WTC11 (cell line): ENCODE data around the gene LRRC32. TPM values are rescaled to one million over a fixed set of nuclear protein-coding genes. Genes with fewer than 3 reads are reported as not detected.

ENCODE experiments used
- ATAC-seq: fragments of 200-7000 bp; cut with Tn5 transposase; 2 replicates; pipeline ENCODE4 v1.10.0; 2021; ENCODE audit warnings: mild to moderate bottlenecking, moderate library complexity
- CTCF ChIA-PET: fragments of 300-600 bp; sonication (Branson Sonifier 250); formaldehyde crosslinking; loops from one replicate; lab custom pipeline; 2021; ENCODE audit warnings: antibody characterized with exemption; lab: Charles Lee
- POLR2A ChIA-PET: fragments of 350-600 bp; sonication (Branson Sonifier 250); formaldehyde crosslinking; loops from one replicate; lab custom pipeline; 2021; ENCODE audit warnings: antibody characterized with exemption; lab: Charles Lee
- DNase-seq: peaks from one replicate; pipeline ENCODE4 v3.0.0; 2021; ENCODE audit warnings: low spot score
- H3K27ac Mint-ChIP-seq: 2 replicates; pipeline ENCODE4 v1.8.0; 2021; ENCODE audit warnings: mixed read lengths
- H3K27me3 Mint-ChIP-seq: 2 replicates; pipeline ENCODE4 v1.8.0; 2021; ENCODE audit warnings: low read depth, mild to moderate bottlenecking, moderate library complexity, mixed read lengths
- H3K36me3 Mint-ChIP-seq: 2 replicates; pipeline ENCODE4 v1.8.0; 2021; ENCODE audit warnings: mixed read lengths
- H3K4me1 Mint-ChIP-seq: 2 replicates; pipeline ENCODE4 v1.8.0; 2022; ENCODE audit warnings: mixed read lengths
- H3K4me3 Mint-ChIP-seq: 2 replicates; pipeline ENCODE4 v1.8.0; 2021; ENCODE audit warnings: mild to moderate bottlenecking, moderate library complexity, mixed read lengths
- H3K9me3 Mint-ChIP-seq: 2 replicates; pipeline ENCODE4 v1.8.0; 2021; ENCODE audit warnings: mixed read lengths
- ARID4B ChIP-seq: sonication (generic); formaldehyde crosslinking; IDR thresholded peaks from 2 replicates; pipeline ENCODE4 v1.8.0; 2023; ENCODE audit warnings: missing genetic modification reagents, mild to moderate bottlenecking, borderline replicate concordance
- GABPB1 ChIP-seq: sonication (generic); formaldehyde crosslinking; IDR thresholded peaks from 2 replicates; pipeline ENCODE4 v1.8.1; 2023; ENCODE audit warnings: mild to moderate bottlenecking, missing genetic modification reagents
- GTF2I ChIP-seq: fragments of 250-450 bp; sonication (Bioruptor Pico); conservative IDR thresholded peaks from 2 replicates; pipeline ENCODE4 v1.4.0; 2021; ENCODE audit warnings: mild to moderate bottlenecking
- JAZF1 ChIP-seq: fragments of 250-450 bp; sonication (Bioruptor Pico); IDR thresholded peaks from 2 replicates; pipeline ENCODE4 v1.9.0; 2021; ENCODE audit warnings: moderate library complexity, mild to moderate bottlenecking, inconsistent platforms
- JUN ChIP-seq: sonication (generic); formaldehyde crosslinking; IDR thresholded peaks from 2 replicates; pipeline ENCODE4 v1.8.0; 2023; ENCODE audit warnings: mild to moderate bottlenecking, missing genetic modification reagents
- NR1H2 ChIP-seq: sonication (generic); formaldehyde crosslinking; IDR thresholded peaks from 2 replicates; pipeline ENCODE4 v1.9.0; 2021; ENCODE audit warnings: mild to moderate bottlenecking, moderate library complexity, missing genetic modification reagents
- NR2C2 ChIP-seq: sonication (generic); formaldehyde crosslinking; IDR thresholded peaks from 2 replicates; pipeline ENCODE4 v1.8.0; 2022; ENCODE audit warnings: mild to moderate bottlenecking, missing genetic modification reagents
- ZBTB21 ChIP-seq: sonication (generic); formaldehyde crosslinking; IDR thresholded peaks from 2 replicates; pipeline ENCODE4 v1.8.1; 2023; ENCODE audit warnings: mild to moderate bottlenecking, missing genetic modification reagents, borderline replicate concordance
- ZNF121 ChIP-seq: sonication (generic); formaldehyde crosslinking; IDR thresholded peaks from 2 replicates; pipeline ENCODE4 v1.8.0; 2023; ENCODE audit warnings: missing genetic modification reagents
- total RNA-seq: library from RNA; stranded (reverse); gene quantifications from 3 replicates; pipeline ENCODE4 v1.2.3, GENCODE V29; 2021
- TF ChIP-seq, protein P1 (sequence below): fragments of 250-450 bp; sonication (Bioruptor Pico); IDR thresholded peaks from 2 replicates; pipeline ENCODE4 v1.9.0; 2021; ENCODE audit warnings: mild to moderate bottlenecking
- TF ChIP-seq, protein P2 (sequence below): sonication (generic); formaldehyde crosslinking; IDR thresholded peaks from 2 replicates; pipeline ENCODE4 v1.8.1; 2023; ENCODE audit warnings: mild to moderate bottlenecking, missing genetic modification reagents, borderline replicate concordance
- TF ChIP-seq, protein P3 (sequence below): sonication (generic); formaldehyde crosslinking; IDR thresholded peaks from 2 replicates; pipeline ENCODE4 v1.8.1; 2023; ENCODE audit warnings: mild to moderate bottlenecking, missing genetic modification reagents, moderate library complexity
- TF ChIP-seq, protein P4 (sequence below): fragments of 250-450 bp; sonication (Bioruptor Pico); IDR thresholded peaks from 2 replicates; pipeline ENCODE4 v1.9.0; 2021; ENCODE audit warnings: moderate library complexity, mild to moderate bottlenecking, inconsistent platforms, borderline replicate concordance
- TF ChIP-seq, protein P5 (sequence below): sonication (generic); formaldehyde crosslinking; IDR thresholded peaks from 2 replicates; pipeline ENCODE4 v1.8.1; 2022; ENCODE audit warnings: low read depth, missing genetic modification reagents, borderline replicate concordance
- TF ChIP-seq, protein P6 (sequence below): fragments of 200-600 bp; IDR thresholded peaks from 2 replicates; pipeline ENCODE4 v1.8.0; 2022; ENCODE audit warnings: antibody characterized with exemption

The LRRC32 gene
- total RNA-seq, 1 experiment from 2014 or later = 0.74 TPM

DNA sequence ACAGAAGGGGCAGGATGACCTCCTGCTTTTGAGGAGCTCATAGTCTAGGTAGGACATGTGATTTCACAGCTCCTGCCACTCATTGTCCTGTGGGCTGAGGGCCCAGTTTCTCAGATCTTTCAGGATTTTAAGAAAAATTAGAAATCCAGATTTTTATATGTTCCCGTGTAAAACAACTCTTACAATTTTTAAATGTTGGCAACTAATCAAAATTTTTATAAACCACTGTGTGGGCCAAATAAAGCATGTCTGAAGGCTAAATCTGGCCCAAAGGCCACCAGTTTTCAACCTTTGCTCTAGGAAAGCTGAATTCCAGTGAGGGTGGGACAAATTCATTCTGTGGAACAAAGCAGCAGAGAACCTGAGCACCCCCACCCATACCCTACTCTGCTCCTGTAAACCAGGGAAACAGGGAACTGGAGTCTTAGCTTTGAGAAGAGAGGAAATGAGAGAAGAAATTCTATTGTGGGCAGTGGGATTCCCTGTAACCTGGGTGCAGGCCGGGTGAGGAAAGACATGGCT is 20.6 kb downstream of the LRRC32 start:
- H3K9me3 Mint-ChIP-seq = peaks cover 17% of the 10 kb centered on the region
- no peak for ATAC-seq
- peaks cover 2% of the 10 kb centered on the region; the same call in 1 of the 2 replicates for H3K36me3 Mint-ChIP-seq
- no peak overlapping the region for H3K27ac Mint-ChIP-seq
- no peak for TF ChIP-seq ZBTB21 (CRISPR knock-in tag)
- TF ChIP-seq, protein P1, sequence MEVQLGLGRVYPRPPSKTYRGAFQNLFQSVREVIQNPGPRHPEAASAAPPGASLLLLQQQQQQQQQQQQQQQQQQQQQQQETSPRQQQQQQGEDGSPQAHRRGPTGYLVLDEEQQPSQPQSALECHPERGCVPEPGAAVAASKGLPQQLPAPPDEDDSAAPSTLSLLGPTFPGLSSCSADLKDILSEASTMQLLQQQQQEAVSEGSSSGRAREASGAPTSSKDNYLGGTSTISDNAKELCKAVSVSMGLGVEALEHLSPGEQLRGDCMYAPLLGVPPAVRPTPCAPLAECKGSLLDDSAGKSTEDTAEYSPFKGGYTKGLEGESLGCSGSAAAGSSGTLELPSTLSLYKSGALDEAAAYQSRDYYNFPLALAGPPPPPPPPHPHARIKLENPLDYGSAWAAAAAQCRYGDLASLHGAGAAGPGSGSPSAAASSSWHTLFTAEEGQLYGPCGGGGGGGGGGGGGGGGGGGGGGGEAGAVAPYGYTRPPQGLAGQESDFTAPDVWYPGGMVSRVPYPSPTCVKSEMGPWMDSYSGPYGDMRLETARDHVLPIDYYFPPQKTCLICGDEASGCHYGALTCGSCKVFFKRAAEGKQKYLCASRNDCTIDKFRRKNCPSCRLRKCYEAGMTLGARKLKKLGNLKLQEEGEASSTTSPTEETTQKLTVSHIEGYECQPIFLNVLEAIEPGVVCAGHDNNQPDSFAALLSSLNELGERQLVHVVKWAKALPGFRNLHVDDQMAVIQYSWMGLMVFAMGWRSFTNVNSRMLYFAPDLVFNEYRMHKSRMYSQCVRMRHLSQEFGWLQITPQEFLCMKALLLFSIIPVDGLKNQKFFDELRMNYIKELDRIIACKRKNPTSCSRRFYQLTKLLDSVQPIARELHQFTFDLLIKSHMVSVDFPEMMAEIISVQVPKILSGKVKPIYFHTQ (CRISPR knock-in tag) = no peak
- TF ChIP-seq JUN (CRISPR knock-in tag) = no peak
- no peak for TF ChIP-seq GABPB1
- no peak for TF ChIP-seq NR1H2 (CRISPR knock-in tag)
- TF ChIP-seq, protein P2, sequence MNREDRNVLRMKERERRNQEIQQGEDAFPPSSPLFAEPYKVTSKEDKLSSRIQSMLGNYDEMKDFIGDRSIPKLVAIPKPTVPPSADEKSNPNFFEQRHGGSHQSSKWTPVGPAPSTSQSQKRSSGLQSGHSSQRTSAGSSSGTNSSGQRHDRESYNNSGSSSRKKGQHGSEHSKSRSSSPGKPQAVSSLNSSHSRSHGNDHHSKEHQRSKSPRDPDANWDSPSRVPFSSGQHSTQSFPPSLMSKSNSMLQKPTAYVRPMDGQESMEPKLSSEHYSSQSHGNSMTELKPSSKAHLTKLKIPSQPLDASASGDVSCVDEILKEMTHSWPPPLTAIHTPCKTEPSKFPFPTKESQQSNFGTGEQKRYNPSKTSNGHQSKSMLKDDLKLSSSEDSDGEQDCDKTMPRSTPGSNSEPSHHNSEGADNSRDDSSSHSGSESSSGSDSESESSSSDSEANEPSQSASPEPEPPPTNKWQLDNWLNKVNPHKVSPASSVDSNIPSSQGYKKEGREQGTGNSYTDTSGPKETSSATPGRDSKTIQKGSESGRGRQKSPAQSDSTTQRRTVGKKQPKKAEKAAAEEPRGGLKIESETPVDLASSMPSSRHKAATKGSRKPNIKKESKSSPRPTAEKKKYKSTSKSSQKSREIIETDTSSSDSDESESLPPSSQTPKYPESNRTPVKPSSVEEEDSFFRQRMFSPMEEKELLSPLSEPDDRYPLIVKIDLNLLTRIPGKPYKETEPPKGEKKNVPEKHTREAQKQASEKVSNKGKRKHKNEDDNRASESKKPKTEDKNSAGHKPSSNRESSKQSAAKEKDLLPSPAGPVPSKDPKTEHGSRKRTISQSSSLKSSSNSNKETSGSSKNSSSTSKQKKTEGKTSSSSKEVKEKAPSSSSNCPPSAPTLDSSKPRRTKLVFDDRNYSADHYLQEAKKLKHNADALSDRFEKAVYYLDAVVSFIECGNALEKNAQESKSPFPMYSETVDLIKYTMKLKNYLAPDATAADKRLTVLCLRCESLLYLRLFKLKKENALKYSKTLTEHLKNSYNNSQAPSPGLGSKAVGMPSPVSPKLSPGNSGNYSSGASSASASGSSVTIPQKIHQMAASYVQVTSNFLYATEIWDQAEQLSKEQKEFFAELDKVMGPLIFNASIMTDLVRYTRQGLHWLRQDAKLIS (CRISPR knock-in tag) = no peak
- TF ChIP-seq, protein P3, sequence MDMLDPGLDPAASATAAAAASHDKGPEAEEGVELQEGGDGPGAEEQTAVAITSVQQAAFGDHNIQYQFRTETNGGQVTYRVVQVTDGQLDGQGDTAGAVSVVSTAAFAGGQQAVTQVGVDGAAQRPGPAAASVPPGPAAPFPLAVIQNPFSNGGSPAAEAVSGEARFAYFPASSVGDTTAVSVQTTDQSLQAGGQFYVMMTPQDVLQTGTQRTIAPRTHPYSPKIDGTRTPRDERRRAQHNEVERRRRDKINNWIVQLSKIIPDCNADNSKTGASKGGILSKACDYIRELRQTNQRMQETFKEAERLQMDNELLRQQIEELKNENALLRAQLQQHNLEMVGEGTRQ (CRISPR knock-in tag) = no peak
- TF ChIP-seq, protein P4, sequence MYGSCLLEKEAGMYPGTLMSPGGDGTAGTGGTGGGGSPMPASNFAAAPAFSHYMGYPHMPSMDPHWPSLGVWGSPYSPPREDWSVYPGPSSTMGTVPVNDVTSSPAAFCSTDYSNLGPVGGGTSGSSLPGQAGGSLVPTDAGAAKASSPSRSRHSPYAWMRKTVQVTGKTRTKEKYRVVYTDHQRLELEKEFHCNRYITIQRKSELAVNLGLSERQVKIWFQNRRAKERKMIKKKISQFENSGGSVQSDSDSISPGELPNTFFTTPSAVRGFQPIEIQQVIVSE (CRISPR knock-in tag) = no peak
- DNase-seq = no peak
- H3K27me3 Mint-ChIP-seq = peaks cover 6% of the 10 kb centered on the region
- CTCF ChIA-PET = interaction anchor here (0.7 kb wide), 1 partner anchor 451 kb away, joined by 3 read pairs; no protein-coding TSS in a partner anchor
- H3K4me3 Mint-ChIP-seq = no peak overlapping the region
- POLR2A ChIA-PET = no interaction called here
- peaks cover 1% of the 10 kb centered on the region; the same call in 1 of the 2 replicates for H3K4me1 Mint-ChIP-seq

DNA sequence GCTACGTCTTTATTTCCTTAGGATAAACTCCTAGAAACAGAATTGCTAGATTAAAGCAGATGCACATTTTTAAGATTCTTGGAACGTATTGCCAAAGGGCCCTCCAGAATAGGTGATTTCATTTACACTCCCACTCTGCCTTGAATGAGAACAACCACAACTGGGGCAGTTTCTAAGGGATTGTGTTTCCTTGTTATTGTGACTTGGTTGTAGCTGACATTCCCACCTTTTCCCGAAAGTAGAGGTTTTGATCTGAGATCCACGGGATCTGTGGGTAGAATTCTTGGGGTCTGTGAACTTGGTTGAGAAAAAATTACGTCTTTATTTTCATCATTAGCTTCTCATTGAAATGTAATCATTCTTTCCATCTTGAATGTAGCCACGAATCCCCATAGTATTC is 21.5 kb downstream of the LRRC32 start:
- CTCF ChIA-PET = no interaction called here
- TF ChIP-seq, protein P5, sequence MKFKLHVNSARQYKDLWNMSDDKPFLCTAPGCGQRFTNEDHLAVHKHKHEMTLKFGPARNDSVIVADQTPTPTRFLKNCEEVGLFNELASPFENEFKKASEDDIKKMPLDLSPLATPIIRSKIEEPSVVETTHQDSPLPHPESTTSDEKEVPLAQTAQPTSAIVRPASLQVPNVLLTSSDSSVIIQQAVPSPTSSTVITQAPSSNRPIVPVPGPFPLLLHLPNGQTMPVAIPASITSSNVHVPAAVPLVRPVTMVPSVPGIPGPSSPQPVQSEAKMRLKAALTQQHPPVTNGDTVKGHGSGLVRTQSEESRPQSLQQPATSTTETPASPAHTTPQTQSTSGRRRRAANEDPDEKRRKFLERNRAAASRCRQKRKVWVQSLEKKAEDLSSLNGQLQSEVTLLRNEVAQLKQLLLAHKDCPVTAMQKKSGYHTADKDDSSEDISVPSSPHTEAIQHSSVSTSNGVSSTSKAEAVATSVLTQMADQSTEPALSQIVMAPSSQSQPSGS (CRISPR knock-in tag) = no peak
- TF ChIP-seq ARID4B (CRISPR knock-in tag) (no peak), JAZF1 (CRISPR knock-in tag) (no peak), NR2C2 (CRISPR knock-in tag) (no peak), NR1H2 (CRISPR knock-in tag) (no peak), GTF2I (no peak), GABPB1 (no peak), ZNF121 (CRISPR knock-in tag) (no peak)
- TF ChIP-seq, protein P6, sequence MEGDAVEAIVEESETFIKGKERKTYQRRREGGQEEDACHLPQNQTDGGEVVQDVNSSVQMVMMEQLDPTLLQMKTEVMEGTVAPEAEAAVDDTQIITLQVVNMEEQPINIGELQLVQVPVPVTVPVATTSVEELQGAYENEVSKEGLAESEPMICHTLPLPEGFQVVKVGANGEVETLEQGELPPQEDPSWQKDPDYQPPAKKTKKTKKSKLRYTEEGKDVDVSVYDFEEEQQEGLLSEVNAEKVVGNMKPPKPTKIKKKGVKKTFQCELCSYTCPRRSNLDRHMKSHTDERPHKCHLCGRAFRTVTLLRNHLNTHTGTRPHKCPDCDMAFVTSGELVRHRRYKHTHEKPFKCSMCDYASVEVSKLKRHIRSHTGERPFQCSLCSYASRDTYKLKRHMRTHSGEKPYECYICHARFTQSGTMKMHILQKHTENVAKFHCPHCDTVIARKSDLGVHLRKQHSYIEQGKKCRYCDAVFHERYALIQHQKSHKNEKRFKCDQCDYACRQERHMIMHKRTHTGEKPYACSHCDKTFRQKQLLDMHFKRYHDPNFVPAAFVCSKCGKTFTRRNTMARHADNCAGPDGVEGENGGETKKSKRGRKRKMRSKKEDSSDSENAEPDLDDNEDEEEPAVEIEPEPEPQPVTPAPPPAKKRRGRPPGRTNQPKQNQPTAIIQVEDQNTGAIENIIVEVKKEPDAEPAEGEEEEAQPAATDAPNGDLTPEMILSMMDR = no peak
- TF ChIP-seq, protein P3 (CRISPR knock-in tag) = no peak

More for the DNA sequence above, 21.5 kb downstream of the LRRC32 start:
- Mint-ChIP-seq H3K9me3 (peaks cover 17% of the 10 kb centered on the region), H3K27ac (no peak overlapping the region), H3K27me3 (peaks cover 6% of the 10 kb centered on the region), H3K4me1 (no peaks in the 10 kb centered on the region), H3K36me3 (peaks cover 2% of the 10 kb centered on the region; the same call in 1 of the 2 replicates), H3K4me3 (no peak overlapping the region)
- no peak for ATAC-seq
- POLR2A ChIA-PET = no interaction called here
- DNase-seq = no peak
